G401 (cell line): ENCODE results near the gene BANP. TPM values are rescaled to one million over a fixed set of nuclear protein-coding genes. Genes with fewer than 3 reads are reported as not detected.
A peak's percentile ranks its signal among the peaks of the same experiment; 100 is the strongest.
"Not testable (repeated sequence)": the region's sequence is repeated elsewhere in the genome, so short reads cannot be mapped to it uniquely, and the experiment has no call there.

Source experiments
- DNase-seq: peaks from one replicate; pipeline ENCODE4 v3.0.0-alpha.2; 2015; ENCODE audit warnings: low spot score
- in situ Hi-C: cut with HindIII; loops from 2 replicates; pipeline ENCODE4 v1.10.0; 2016; ENCODE audit warnings: low sequenced_read_pairs, mixed read lengths
- total RNA-seq: library from RNA; depleted of rRNA; stranded (reverse); fragments of >200 nt; shearing (Covaris generic); gene quantifications from 2 replicates; pipeline ENCODE4 v1.2.3, GENCODE V29; 2014

BANP gene
- total RNA-seq, 1 experiment from 2014 or later, result 28.4 TPM

DNA sequence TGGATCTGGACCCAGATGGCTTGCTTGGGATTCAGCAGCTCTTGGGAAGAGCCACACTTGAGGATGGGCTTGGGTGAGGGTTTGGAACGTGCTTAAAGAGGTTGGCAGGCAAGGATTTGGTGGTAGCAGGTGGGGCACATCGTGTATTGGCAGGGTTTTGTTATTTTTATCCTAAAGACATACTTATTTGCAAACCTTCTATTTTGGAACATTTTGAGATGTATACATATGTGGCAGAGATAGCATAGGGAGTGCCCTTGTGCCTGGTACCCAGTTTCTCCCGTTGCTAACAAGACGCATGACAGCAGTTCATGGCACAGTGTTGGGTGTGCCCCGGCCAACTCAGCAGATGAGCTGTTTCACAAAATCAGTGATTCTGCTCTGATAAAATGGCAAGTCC lies 9.1 kb downstream of the BANP start:
- in situ Hi-C loops, result no loop called here
- no peak for DNase-seq

DNA sequence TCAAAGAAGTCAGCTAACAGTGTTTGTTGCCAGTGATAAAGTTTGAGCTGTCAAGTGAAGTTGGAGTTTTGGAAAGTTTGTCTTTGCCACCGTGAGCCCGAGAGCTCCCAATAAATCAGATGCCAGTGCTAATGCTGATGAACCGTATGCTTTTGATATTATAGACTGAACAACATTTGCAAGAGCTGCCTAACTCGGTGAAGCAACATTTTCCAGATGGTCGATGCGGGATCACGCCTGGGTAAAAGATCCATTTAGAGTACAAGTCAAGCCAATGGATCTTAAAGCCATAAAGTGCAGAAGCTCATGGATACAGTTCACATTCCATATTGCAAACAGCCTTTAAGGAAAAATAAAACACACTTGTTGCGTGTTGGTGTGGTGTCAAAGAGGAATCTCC lies 9.6 kb downstream of the BANP start:
- no peak for DNase-seq
- in situ Hi-C loops, result no loop called here

DNA sequence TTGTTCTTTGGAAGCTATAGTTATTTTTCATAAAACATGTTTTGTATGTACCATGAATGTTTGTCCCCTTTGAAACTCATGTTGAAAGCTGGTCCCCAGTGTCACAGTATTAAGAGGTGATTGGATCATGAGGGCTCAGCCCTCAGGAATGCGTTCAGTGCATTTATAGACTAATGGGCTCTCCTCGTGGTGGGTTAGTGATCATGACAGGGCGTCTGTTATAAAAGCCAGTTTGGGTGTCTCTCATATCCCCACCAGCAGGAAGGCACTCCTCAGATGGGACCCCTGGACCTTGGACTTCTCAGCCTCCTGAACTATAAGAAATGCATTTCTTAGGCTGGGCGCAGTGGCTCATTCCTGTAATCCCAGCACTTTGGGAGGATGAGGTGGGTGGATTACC lies 10.4 kb downstream of the BANP start:
- in situ Hi-C loops, result no loop called here
- DNase-seq, result no peak

DNA sequence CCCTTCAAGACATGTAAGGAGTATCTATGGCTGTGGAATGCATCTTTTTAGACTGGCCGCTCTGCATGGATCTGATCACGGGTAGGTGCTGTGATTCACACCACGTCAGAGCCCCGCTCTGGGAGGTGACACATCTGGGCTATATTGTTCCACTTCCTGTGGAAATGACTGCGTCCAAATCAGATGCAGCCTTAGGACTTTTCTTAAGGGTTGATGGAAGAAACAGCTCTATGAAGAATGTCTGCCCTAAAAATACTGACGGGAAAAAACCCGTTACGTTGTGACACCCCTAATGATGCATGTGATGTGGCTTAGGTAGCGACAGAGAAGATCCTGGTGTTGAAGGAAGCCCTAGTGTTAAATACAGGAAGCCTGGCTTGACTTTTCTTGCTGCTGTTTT lies 12.2 kb downstream of the BANP start:
- no peak for DNase-seq
- in situ Hi-C loops, result no loop called here

DNA sequence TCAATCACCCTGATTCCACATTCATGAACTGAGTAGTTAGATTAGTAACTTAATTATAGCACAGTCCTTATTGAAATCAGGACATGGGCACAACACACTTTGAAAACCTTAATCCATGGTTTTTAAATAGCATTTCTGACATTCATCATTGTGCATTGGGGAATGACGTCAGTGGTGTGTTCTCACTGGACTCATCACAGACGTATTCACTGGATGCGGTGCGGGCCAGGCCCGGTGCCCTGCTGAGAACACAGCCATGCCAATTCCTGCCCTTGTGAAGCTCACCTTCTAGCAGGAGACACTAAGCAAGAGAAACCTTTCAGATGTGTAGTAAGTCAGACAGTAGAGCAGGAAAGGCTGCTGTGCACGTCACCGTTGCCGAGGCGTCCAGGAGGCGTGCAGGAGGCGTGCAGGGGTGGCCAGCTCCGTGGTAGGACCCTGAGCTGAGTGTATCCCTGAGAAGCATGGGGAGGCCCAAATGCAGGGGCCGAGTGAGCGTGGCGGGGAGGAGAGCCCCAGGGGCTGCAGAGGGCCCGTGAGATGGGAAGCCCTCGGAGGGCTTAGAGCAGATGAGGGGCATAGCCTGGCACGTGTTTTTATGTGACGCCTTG lies 12.9 kb downstream of the BANP start:
- DNase-seq, result no peak
- in situ Hi-C loops, result no loop called here

DNA sequence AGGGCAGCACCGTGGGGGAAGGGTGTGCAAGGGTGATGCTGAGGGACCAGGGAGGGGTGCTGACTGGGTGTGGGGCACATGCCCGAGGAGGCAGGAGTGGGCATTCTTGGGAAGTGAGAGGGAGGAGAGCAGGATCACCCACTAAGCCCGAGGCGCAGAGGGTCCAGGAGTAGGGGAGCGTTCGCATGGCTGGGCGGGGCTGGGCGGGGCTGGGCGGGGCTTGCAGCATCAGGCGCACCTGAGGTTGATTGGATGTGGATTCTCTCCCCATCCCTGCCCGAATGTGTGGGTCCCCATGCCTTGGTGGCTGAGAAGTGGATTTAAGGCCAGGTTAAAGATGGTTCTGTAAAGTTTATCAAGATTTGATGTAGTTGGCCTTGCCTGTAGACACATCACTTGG lies 14.2 kb downstream of the BANP start:
- in situ Hi-C loops, result no loop called here

DNA sequence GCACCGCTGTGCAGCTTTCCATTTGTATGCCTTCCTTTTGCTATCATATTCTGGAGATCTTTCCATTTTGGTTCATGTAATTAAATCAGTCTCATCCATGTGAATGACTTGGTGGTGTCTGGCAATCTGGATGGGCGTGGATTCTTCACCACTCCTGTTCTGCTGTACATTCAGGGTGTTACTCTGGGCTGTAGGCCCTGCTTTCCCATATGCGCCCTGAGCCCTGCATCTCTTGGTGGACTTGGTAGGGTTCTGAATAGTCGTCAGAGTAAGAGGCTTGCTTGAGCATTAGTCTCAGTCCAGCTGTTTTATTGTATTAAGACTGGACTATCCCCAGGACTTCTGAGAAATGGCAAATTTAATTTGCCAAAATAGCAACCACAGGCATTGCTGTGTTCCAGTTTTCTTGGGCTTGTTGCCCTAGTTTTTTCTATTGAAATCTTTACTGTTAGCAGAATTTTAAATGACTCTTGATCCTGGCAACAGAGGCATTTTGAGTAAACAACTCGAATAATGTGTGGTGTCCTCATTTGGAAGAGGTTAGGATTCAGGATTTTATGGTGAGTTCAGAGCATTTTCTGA lies 14.9 kb downstream of the BANP start:
- in situ Hi-C loops, result no loop called here
- no peak for DNase-seq

More for the DNA sequence above, 14.2 kb downstream of the BANP start:
- no peak for DNase-seq

DNA sequence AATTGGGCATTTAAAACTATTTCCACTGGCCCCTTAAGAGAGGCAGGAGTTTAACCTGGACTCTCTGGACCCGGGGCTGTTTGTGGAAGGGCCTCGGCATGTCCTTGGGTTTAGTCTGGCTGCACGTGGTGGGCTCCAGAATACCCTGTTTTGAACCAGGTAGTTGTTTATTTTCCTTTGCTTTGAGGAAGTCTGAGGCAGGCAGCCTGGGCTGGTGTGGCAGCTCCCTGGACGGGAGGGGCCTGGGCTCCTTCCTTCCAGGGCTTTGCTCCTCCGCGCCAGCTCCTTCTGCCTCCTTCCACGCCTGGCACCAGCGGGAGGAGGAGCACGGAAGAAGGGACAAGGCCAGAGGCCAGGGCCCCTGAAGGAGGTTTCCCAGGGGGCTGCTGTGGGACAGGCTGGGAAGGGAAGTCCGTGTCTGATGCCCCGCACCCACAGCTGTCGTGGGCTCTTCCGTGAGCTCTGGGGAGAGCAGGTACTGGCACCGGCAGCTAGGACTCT lies 15.5 kb downstream of the BANP start:
- in situ Hi-C loops, result no loop called here
- DNase-seq, result no peak

DNA sequence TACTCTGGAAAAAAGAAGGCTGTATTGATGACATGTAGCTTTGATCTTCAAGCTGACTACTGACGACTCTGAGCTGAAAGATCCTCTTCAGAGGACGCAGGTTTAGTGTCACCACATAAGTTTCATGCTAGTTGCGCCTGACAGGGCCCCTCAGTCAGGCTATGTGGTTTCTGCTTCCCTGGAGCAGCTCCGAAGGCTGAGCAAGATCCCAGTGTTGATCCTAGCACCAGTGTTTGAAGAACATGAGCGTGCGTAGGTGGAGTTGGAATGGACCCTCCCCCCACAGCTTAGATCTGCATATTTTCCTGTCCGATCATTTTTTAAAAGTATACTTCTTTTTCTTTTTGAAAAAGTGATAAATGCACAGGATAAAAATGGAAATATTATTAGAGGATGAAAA lies 17.3 kb downstream of the BANP start:
- in situ Hi-C loops, result no loop called here
- DNase-seq, result no peak

DNA sequence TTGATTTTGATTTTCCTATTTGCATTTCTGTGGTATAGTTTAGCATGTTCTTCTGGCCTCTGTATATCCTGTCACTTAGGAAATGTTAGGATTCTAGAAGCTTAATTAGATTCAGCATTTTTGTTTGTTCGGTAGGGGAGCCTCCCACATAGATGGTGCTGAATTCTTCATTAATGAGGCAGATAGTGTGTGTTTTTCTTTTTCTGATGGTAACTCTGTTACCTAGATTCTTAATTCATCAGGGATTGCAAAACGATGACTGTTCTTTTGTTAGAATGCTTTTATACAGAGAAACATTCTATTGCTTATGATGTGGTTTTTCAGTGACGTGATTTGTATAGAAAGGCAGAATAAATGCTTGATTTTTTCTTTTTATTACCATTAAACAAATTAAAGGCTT lies 19.0 kb downstream of the BANP start:
- in situ Hi-C loops, result no loop called here
- no peak for DNase-seq

DNA sequence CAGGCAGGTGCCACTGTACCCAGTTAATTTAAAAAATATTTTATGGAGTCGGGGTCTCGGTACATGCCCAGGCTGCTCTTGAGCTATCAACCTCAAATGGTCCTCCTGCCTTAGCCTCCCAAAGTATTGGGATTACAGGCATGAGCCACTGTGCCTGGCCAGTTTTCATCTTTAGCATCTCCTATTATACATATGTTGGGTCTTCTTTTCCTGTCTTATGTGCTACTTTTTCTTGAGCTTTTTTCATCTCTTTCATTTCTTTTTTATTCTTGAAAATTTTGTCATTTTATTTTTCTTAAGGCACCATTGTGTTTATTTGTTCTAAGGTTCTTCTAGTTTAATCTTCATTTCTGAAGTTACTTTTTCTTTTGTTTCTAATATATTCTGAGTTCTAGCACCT lies 20.7 kb downstream of the BANP start:
- no peak for DNase-seq
- in situ Hi-C loops, result no loop called here

DNA sequence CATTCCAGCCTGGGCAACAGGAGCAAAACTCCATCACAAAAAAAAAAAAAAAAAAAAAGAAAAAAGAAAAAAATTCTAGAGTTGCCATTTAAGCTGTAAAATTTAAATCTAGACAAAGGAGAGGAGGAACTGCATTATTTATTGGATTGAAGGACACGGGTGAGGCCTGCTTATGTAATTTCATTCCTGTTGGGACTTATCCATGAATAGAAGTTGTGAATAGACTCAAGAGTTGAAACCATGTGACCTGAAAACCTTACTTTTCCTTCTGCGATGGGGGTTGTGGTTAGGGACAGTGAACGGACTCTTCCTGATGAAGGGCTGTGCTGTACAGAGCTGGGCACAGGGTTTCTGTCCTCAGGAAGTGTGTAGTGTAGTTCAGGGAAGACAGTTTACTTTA lies 22.5 kb downstream of the BANP start:
- in situ Hi-C loops, result no loop called here
- no peak for DNase-seq

DNA sequence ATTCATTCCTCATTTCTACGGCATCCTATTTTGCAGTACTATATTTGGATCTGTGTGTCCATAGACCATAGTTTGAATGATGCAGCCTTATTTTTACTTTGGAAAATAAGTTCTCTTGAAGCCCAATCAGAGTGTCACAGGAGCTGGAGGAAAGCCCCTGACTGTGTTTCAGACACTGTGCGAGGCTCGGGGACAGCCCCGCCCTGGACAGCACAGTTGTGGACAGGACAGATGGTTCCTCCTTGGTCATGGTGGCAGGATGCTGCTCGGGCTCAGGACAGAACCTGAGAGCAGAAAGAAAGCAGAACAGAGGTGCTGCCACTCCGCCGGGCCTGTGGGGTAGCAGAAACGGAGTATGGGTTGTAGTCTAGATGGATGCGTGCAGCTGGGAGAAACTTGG lies 22.9 kb downstream of the BANP start:
- in situ Hi-C loops, result no loop called here
- DNase-seq, result no peak

DNA sequence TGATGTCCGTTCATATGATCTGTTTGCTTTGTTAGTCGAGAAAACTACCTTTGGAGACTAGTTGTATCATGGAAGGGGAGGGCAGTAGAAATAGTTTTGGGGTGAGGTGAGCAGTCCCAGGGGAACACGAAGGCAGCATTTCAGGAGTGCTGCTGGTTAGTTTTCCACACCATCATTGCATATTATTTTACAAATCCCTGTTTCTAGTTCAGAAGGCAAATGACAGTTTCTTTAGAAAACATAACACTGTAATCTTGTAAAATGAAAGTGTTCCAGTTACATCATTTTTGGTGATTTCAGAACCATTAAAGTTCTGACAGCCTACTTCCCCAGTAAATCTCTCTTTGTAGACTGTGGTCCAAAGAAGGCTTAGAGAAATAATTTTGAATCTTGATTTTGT lies 25.4 kb downstream of the BANP start:
- in situ Hi-C loops, result no loop called here

DNA sequence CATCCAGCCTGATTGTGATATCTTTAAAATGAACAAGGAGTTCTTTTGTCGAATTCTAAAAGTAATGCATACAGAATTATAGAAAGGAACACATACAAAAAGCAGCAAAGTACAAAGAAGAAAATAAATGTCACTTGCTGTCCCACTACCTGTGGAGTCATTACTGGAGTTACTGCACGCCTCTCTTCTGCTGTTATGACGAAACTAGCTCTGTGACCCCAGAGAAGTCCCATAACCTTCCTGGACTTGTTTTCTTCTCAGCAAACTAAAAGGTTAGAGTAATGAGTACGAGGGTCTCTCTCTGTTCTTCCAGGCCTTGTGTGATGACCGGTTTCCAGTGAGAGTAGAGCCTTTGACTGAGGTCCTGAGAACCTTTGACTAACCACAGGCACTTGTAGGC lies 26.9 kb downstream of the BANP start:
- no peak for DNase-seq
- in situ Hi-C loops, result no loop called here

More for the DNA sequence above, 25.4 kb downstream of the BANP start:
- DNase-seq, result no peak

DNA sequence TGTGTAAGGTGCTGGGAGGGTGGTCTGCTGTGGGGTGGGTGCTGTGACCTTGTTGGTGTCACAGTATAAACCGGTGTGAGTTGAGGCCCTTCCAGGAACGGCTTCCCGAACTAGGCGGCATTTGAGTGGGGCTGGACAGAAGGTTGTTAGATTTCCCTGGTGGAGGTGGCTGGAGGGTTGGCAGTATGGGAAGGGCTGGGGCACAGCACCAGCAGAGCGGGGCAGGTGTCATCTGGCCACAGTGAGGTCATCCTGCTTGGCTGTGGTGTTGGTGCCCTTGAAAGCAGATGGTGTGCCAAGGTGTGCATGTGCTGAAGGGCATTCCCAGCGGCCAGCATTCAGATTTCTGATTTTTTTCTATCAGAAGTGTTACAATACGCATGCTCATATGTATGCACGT lies 28.1 kb downstream of the BANP start:
- in situ Hi-C loops, result no loop called here
- DNase-seq, result peak; percentile 87

DNA sequence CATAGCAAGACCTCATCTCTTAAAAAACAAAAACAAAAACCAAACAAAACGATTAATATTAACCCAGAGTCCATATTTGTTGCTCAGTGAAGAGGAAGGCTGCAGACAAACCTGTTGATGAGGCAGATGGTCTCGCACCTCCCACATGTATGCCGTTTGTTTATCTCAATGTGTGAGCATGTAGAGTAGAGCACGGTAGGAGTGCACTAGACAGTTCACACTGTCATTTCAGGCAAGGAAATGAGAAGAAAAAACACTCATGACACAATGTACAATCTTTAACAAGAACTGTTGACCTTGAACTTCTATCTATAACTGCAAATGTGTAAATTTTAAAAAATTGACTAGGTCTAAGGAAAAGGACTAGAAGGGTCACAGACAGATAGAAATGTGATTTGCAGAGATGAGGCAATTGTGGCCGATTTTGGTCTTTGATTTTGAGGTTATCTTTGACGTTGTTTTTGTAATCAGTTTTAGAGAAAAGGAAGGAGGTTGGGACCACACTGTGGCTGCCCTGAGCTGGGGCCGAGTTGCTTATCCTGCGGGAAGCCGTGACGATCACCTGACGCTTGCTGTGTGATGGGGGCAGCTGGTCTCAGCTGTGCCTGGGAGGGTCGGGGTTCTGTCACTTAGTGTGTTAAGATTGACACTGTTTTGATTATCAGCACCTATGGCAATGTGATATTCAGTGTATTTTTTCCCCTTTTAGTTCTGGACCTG lies 28.8 kb downstream of the BANP start:
- peak; percentile 81 for DNase-seq
- in situ Hi-C loops, result not testable (repeated sequence)

DNA sequence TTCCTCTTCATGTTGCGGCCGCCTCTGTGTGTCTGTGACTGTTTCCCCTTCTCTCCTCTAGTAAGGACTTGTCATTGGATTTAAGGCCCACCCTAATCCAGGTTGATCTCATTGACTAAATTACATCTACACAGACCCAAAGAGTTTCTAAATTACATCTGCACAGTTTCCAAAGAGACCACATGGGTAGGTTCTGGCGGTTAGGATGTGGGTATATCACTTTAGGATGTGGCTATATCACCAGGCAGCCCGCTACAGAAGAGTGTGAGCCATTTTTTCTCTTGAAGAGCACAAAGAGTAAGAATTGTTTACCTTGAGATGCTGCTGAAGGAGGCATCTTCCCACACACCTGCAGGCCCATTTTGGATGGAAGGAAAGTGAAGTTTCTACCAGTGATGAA lies 30.1 kb downstream of the BANP start:
- DNase-seq, in situ Hi-C loops: not testable (repeated sequence)

DNA sequence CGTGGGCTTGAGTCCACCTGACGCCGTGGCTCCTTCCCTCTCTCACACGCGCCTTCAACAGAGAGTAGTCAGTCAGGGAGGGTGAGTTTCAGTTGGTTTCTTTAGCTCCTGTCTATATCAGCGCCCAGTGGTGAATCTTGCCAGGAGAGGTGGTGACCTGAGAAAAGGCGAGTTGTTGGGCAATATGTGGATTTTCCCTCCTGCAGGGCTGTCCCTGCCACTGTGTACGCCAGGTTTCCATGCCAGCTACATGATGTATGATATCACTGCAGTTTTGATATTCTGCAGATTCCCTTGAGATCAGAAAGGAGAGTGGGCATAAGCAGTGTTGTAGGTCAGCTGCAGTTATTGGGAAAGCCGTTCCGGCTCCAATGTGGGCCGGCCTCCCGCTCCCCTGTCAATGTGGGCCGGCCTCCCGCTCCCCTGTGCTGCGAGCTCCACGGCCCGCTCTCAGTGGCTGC lies 31.4 kb downstream of the BANP start:
- DNase-seq, result no peak
- in situ Hi-C loops, result no loop called here

DNA sequence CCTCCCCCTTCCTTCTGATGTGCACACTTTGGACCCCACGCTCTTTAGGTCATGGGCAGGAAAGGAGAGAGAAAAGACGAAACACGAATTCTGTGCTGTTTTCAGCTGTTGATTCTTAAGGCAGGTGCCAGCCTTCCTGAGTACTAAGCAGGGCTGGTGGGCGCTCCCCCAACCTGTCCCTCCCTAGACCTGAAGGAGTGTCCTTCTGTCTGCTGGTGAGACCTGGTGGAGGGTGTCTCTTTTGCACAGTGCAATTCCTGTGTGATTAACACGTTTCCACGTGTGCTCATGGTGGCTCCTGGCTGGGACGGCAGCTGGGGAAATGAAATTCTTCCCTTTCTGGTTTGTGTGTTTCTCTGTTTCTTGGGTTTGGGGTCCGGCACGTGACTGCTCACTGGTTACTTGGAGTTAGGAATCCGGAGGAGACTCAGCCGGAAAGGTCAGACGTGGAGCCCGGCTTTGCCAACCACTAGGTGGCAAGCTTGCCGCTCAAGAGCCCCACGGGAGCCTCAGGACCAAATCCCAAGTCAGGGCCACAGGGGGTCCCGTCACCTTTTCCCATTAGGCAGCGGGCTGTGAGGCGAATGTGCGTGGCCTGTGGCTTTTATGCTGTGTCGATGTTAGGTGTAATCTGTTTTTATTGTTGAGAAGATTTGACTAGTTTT lies 32.0 kb downstream of the BANP start:
- peak; percentile 29 for DNase-seq
- in situ Hi-C loops, result not testable (repeated sequence)
